ENCODE results near the gene SARDH.

The SARDH gene

GRCh38 chr9:133704711-133705181 is 33.4 kb downstream of the SARDH start:
- Histone ChIP-seq H3K4me2 (ENCODE audit: low read depth, low read length, poor library complexity, severe bottlenecking) (no peak overlapping the region), H3K9me2 (replicated peaks; ENCODE audit: low read depth, low read length) (no peaks in the 10 kb centered on the region), H3K36me3 (ENCODE audit: insufficient read depth, low read length) (no peaks in the 10 kb centered on the region), H3F3A (ENCODE audit: low read depth) (no peaks in the 10 kb centered on the region), H3K9ac (ENCODE audit: low read depth, low read length, poor library complexity, severe bottlenecking) (no peak overlapping the region), H3K4me3 (ENCODE audit: low read length, poor library complexity, severe bottlenecking) (no peak overlapping the region), H2AFZ (ENCODE audit: low read length) (no peak overlapping the region), H3K79me2 (ENCODE audit: insufficient read depth, low read length) (no peaks in the 10 kb centered on the region), H3K27me3 (ENCODE audit: insufficient read depth, low read length, poor library complexity, severe bottlenecking) (no peaks in the 10 kb centered on the region), H3K9me3 (ENCODE audit: insufficient read depth, low read depth, low read length) (no peaks in the 10 kb centered on the region), H4K20me1 (ENCODE audit: insufficient read depth, low read length, poor library complexity, severe bottlenecking) (no peaks in the 10 kb centered on the region), H3K4me1 (ENCODE audit: insufficient read depth, low read length, poor library complexity, severe bottlenecking) (peaks cover 7% of the 10 kb centered on the region)
- TF ChIP-seq CTCF (conservative IDR thresholded peaks at IDR 0.05; ENCODE audit: low read length) (no peak), EZH2phosphoT487 (IDR thresholded peaks at IDR 0.05; ENCODE audit: borderline replicate concordance) (no peak)

- Histone ChIP-seq H3F3A (ENCODE audit: low read depth) (no peaks in the 10 kb centered on the region), H3K79me2 (ENCODE audit: insufficient read depth, low read length) (no peaks in the 10 kb centered on the region), H3K36me3 (ENCODE audit: insufficient read depth, low read length) (no peaks in the 10 kb centered on the region), H3K27me3 (ENCODE audit: insufficient read depth, low read length, poor library complexity, severe bottlenecking) (no peaks in the 10 kb centered on the region), H3K4me1 (ENCODE audit: insufficient read depth, low read length, poor library complexity, severe bottlenecking) (peaks cover 7% of the 10 kb centered on the region), H4K20me1 (ENCODE audit: insufficient read depth, low read length, poor library complexity, severe bottlenecking) (no peaks in the 10 kb centered on the region), H3K9me2 (replicated peaks; ENCODE audit: low read depth, low read length) (no peaks in the 10 kb centered on the region), H3K9ac (ENCODE audit: low read depth, low read length, poor library complexity, severe bottlenecking) (no peak overlapping the region), H2AFZ (ENCODE audit: low read length) (no peak overlapping the region), H3K9me3 (ENCODE audit: insufficient read depth, low read depth, low read length) (no peaks in the 10 kb centered on the region), H3K4me2 (ENCODE audit: low read depth, low read length, poor library complexity, severe bottlenecking) (no peak overlapping the region), H3K4me3 (ENCODE audit: low read length, poor library complexity, severe bottlenecking) (no peak overlapping the region)
- TF ChIP-seq CTCF (conservative IDR thresholded peaks at IDR 0.05; ENCODE audit: low read length), result no peak
- TF ChIP-seq EZH2phosphoT487 (IDR thresholded peaks at IDR 0.05; ENCODE audit: borderline replicate concordance), result no peak
Measured at GRCh38 chr9:133703591-133704399, 34.4 kb downstream of the SARDH start.

- no peak overlapping the region for H3K4me3 ChIP-seq (ENCODE audit: low read length, poor library complexity, severe bottlenecking)
- H3F3A ChIP-seq (ENCODE audit: low read depth), result no peaks in the 10 kb centered on the region
- H3K27me3 ChIP-seq (ENCODE audit: insufficient read depth, low read length, poor library complexity, severe bottlenecking), result no peaks in the 10 kb centered on the region
- H3K79me2 ChIP-seq (ENCODE audit: insufficient read depth, low read length), result no peaks in the 10 kb centered on the region
- H3K9me3 ChIP-seq (ENCODE audit: insufficient read depth, low read depth, low read length), result no peaks in the 10 kb centered on the region
- TF ChIP-seq EZH2phosphoT487 (IDR thresholded peaks at IDR 0.05; ENCODE audit: borderline replicate concordance) (no peak), CTCF (conservative IDR thresholded peaks at IDR 0.05; ENCODE audit: low read length) (no peak)
- no peak overlapping the region for H3K9ac ChIP-seq (ENCODE audit: low read depth, low read length, poor library complexity, severe bottlenecking)
- H3K36me3 ChIP-seq (ENCODE audit: insufficient read depth, low read length), result no peaks in the 10 kb centered on the region
- peaks cover 7% of the 10 kb centered on the region for H3K4me1 ChIP-seq (ENCODE audit: insufficient read depth, low read length, poor library complexity, severe bottlenecking)
- H3K4me2 ChIP-seq (ENCODE audit: low read depth, low read length, poor library complexity, severe bottlenecking), result no peak overlapping the region
- no peaks in the 10 kb centered on the region for H4K20me1 ChIP-seq (ENCODE audit: insufficient read depth, low read length, poor library complexity, severe bottlenecking)
- H2AFZ ChIP-seq (ENCODE audit: low read length), result no peak overlapping the region
- no peaks in the 10 kb centered on the region for H3K9me2 ChIP-seq (replicated peaks; ENCODE audit: low read depth, low read length)
Measured at GRCh38 chr9:133702798-133703590, 35.2 kb downstream of the SARDH start.
